Retinal pigment epithelial cell (primary cell): ENCODE results near the gene FOXJ1.

Experiments used
- DNase-seq: peaks from one replicate; pipeline ENCODE4 v3.0.0-alpha.2; 2010; ENCODE audit warnings: low read depth
- H3K4me3 ChIP-seq: 2 replicates; pipeline ENCODE4 v1.5.1; 2011; ENCODE audit warnings: mild to moderate bottlenecking, low read length, control low read depth, moderate library complexity
- TF ChIP-seq, protein P1 (sequence below): conservative IDR thresholded peaks from 2 replicates; pipeline ENCODE4 v1.5.1; 2011; ENCODE audit warnings: low read depth, low read length, control low read depth, inconsistent platforms

The FOXJ1 gene

DNA sequence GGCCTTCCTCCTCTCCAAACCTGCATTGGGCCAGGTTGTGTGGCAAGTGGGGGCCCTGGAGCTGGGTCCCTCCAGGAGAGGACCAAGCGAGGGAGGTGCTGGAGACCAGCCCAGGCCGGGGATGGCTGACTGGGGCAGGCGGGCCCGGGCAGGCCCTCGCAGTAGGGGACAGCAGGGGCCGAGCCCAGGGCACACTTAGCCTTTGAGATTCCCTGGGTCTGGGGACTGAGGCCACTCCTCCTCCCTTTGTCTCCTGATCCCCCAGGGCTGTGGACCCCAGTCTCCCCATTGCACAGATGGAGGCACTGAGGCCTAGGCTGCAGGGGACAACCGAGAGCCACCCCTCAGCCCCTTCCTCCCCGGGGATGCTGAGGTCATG, 5.2 kb downstream of the FOXJ1 start:
- no peak for DNase-seq
- H3K4me3 ChIP-seq: no peak overlapping the region
- TF ChIP-seq, protein P1, sequence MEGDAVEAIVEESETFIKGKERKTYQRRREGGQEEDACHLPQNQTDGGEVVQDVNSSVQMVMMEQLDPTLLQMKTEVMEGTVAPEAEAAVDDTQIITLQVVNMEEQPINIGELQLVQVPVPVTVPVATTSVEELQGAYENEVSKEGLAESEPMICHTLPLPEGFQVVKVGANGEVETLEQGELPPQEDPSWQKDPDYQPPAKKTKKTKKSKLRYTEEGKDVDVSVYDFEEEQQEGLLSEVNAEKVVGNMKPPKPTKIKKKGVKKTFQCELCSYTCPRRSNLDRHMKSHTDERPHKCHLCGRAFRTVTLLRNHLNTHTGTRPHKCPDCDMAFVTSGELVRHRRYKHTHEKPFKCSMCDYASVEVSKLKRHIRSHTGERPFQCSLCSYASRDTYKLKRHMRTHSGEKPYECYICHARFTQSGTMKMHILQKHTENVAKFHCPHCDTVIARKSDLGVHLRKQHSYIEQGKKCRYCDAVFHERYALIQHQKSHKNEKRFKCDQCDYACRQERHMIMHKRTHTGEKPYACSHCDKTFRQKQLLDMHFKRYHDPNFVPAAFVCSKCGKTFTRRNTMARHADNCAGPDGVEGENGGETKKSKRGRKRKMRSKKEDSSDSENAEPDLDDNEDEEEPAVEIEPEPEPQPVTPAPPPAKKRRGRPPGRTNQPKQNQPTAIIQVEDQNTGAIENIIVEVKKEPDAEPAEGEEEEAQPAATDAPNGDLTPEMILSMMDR: no peak

DNA sequence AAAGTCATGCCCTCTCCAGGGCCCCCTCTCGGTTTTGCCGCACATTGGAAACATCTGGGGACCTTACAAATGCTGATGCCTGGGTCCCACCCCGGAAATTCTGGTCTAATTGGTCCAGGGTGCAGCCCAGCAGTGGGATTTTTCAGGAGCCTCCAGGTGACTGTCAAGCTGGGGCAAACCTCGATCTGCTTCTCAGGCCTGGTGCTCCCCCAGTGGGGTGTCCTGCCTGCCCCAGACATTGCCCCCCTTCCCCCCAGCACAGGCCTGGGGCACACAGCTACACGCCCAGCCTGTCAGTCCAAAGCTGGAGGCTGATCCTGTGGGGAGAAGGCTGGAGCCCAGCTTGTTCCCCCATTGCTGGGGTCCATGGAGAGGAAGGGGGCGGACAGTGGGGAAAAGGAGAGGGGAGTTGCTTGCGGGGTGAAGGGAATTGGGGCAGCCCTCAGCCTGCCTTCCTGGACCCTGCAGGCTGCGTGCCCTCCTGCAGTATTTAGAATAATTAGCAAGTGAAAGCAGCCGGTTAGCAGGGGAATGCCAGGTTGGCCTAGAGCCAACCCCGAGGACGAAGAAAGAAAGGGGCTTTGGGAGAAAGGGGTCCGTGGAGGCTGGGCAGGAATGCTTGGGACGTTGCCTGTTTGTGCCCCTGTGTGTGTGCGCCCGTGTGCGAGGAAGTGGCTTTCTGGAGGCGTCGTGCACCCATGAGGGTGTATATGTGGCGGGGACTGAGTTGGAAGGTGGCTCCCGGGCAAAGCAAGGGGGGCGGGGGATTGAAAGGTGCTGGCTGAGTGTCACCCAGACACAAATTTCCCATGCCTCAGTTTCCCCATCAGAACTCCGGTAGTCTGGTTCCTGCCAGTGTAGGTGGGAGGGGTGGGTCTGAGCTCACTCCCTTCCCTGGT, 5.9 kb downstream of the FOXJ1 start:
- H3K4me3 ChIP-seq: no peak overlapping the region
- no peak for DNase-seq

DNA sequence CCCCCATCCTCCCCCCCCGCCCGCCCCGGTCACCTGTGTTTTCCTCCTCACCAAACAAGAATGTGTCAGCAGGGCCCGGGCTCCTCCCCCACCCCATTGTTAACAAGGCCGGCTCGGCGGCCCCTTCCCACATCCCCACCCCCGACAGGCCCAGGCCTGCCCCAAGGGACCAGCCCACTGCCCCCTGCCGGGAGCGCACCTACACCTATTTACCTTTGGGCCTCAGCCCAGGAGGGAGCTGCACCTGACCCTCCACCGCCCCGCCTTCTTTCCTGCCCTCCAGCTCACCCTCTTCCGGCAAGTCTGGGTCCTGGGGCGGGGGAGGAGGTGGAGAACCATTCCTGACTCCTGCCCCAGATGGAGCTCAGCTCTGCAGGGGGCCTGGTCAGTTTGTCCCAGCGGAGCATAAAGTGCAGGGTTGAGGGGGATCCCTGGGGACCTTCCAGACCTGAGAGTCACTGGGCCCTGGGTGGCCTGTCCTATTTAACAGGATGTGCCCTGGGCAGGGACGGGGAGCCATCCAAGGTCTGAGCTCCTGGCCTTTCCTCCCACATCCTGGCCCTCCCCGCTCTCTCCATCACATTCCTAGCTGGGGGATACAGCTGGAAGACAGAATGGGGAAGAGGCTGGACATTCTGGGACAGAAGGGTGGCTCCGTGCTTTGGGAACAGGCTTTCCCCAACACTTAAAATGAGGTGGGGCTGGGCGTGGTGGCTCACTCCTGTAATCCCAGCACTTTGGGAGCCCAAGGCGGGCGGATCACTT, 8.3 kb downstream of the FOXJ1 start:
- no peak for DNase-seq
- TF ChIP-seq, protein P1: no peak
- no peak overlapping the region for H3K4me3 ChIP-seq

More for the DNA sequence above, 5.9 kb downstream of the FOXJ1 start:
- TF ChIP-seq, protein P1: no peak

DNA sequence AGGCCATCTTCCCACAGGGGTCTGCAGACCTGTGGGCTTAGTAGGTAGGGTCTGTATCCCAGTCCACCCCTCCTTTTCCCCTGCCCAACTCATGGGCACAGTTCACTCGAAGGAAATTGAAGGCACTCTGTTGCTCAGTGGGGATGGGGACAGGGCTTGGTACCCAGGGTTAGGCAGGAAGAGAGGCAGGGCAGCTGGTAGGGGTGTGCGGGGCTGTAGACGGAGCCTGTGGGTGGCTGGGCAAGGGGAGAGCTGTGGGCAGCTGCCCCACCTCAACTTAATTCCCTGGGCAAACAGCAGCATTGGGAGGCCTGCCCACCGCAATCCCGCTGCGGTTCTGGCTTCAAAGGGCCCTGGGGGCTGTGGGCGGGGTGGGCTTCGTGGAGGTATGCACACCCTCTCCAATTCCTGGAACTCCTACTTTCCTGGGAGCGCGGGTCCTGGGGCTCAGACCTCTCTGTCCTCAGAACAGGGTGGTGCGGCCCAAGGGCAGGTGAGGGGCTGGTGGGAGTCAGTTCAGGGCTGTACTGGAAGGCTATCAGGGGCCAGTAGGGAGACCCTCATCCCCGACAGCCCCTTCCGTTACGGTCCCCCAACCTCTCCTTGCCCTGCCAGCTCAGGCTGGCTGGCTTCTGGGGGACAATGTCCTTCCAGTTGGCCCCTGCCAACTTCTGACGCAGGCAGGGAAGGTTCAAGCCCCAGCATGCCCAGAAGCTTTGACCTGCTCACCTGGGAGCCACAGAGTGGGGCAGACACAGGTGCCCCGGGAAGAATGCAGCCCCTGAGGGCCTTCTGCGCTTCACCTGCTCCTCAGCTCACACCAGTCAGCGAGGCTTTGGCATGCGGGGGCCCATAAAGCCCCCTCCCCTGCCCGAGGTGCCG, 9.1 kb downstream of the FOXJ1 start:
- TF ChIP-seq, protein P1: no peak

DNA sequence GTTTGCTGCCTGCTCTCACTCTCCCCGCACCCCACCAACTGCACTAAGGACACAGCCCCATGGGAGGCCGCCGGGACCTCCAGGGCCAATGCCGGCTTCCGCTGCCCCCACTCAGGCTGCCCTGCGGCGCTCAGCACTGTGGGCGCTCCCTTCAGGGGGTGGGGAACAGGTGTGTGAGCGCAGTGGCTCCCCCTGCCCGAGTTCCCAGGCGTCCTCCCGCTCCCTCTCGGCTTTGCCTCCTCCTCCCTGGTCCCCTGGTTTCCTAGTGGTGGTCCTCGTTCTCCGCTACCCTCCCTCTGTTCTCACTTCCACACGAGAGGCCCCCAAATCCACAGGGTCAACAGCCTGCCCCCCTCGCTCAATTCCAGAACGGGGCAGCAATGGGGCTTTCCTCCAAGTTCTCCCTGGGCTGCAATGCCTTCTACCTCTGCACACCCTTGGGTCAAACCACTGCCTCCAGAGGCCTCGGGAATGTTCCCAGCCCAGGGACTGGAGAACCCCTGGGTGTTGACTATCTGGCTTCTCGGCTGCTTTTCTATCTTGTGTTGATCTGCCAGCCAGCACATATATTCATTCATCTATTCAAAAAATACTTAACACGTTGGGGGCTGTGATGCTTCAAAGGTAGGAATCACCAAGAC, 9.9 kb downstream of the FOXJ1 start:
- no peak overlapping the region for H3K4me3 ChIP-seq
- TF ChIP-seq, protein P1: no peak
- DNase-seq: no peak

More for the DNA sequence above, 9.1 kb downstream of the FOXJ1 start:
- DNase-seq: no peak
- no peak overlapping the region for H3K4me3 ChIP-seq

DNA sequence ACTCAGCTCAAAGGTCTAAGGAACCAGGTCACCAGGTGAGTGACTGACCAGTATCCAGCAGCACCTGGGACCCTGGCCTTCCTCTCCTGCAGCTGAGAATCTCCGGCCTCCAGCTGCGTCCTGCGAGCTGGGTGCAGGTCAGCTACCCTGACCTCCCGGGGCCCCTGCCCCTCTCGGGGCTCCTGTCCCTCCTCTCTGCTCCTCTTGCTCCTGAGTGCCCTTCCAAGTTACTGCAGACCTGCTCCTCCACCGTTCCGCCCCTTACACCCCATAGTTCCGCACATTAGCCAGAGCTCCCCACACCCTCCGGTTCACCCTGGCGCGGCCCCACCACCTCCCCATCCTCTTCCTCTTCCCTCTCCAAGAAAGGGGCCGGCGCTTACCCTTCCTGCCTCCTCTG, 10.6 kb downstream of the FOXJ1 start:
- no peak overlapping the region for H3K4me3 ChIP-seq
- no peak for DNase-seq

More for the DNA sequence above, 10.6 kb downstream of the FOXJ1 start:
- TF ChIP-seq, protein P1: no peak
